Esophagus muscularis mucosa (tissue), 4 donors: Measurements from ENCODE around the gene GCNT4. TPM values are rescaled to one million over a fixed set of nuclear protein-coding genes. Genes with fewer than 3 reads are reported as not detected.

Experiments used
- DNase-seq: peaks from one replicate; pipeline ENCODE4 v3.0.0-alpha.2; 2017; ENCODE audit errors: extremely low spot score
- H3K27ac ChIP-seq, 4 donors: fragments of 200-600 bp; sonication (generic); replicated peaks in 1 of 4; 1 replicate in 3 of 4; 2 replicates in 1 of 4; pipeline ENCODE4 v1.5.1; 2016 to 2019; ENCODE audit warnings: mild to moderate bottlenecking in 1 of 4
- H3K27me3 ChIP-seq, 4 donors: fragments of 200-600 bp; sonication (generic); one replicate each; pipeline versions ENCODE4 v1.5.1 to v1.6.0; 2016 to 2019
- H3K36me3 ChIP-seq, 4 donors: fragments of 200-600 bp; sonication (generic); one replicate each; pipeline ENCODE4 v1.5.1; 2016 to 2019
- H3K4me1 ChIP-seq, 4 donors: fragments of 200-600 bp; sonication (generic); one replicate each; pipeline ENCODE4 v1.5.1; 2016 to 2019
- H3K4me3 ChIP-seq, 4 donors: fragments of 200-600 bp; sonication (generic); 1 replicate in 2 of 4; 2 replicates in 2 of 4; pipeline ENCODE4 v1.5.1; 2016 to 2019; ENCODE audit warnings: mild to moderate bottlenecking in 4 of 4, moderate library complexity in 1 of 4
- H3K9me3 ChIP-seq, 4 donors: fragments of 200-600 bp; sonication (generic); 1 replicate in 3 of 4; 2 replicates in 1 of 4; pipeline ENCODE4 v1.5.1; 2016 to 2019
- EP300 ChIP-seq: sonication (generic); formaldehyde crosslinking; IDR thresholded peaks from one replicate; pipeline ENCODE4 v1.6.1; 2017; ENCODE audit warnings: antibody characterized with exemption
- POLR2A ChIP-seq: fragments of 450-650 bp; IDR thresholded peaks from one replicate; pipeline ENCODE4 v1.6.1; 2017; ENCODE audit warnings: antibody characterized with exemption, moderate library complexity, mild to moderate bottlenecking, low read depth
- POLR2AphosphoS5 ChIP-seq, 2 donors: sonication (generic); formaldehyde crosslinking; IDR thresholded peaks; one replicate each; pipeline ENCODE4 v1.6.1; 2017; ENCODE audit warnings: antibody characterized with exemption in 2 of 2
- WGBS: methylation state at CpG from one replicate; pipeline ENCODE4 v1.1.5; 2018; 5-methylcytosine and 5-hydroxymethylcytosine counted together
- intact Hi-C: fragments of 100-400 bp; cut with DNase I; formaldehyde crosslinking; loops from one replicate; pipeline ENCODE4 v1.15.1; 2023
- total RNA-seq, 4 donors: library from RNA; depleted of rRNA; stranded (reverse); fragments of >200 nt; gene quantifications; one replicate each; pipeline versions ENCODE4 v1.1.0 to v1.2.1, GENCODE V29; 2016
- TF ChIP-seq, protein P1 (sequence below), 3 experiments: fragments of 200-600 bp in 2 of 3; fragments of 450-650 bp in 1 of 3; sonication (generic) in 2 of 3; IDR thresholded peaks; one replicate each; pipeline ENCODE4 v1.5.1; 2017 to 2019; ENCODE audit warnings: antibody characterized with exemption in 3 of 3, mild to moderate bottlenecking in 2 of 3, moderate library complexity in 1 of 3

Gene GCNT4
- total RNA-seq, 4 donors from 2014 or later: 3.6 to 7.8 (median 4.9) TPM

DNA sequence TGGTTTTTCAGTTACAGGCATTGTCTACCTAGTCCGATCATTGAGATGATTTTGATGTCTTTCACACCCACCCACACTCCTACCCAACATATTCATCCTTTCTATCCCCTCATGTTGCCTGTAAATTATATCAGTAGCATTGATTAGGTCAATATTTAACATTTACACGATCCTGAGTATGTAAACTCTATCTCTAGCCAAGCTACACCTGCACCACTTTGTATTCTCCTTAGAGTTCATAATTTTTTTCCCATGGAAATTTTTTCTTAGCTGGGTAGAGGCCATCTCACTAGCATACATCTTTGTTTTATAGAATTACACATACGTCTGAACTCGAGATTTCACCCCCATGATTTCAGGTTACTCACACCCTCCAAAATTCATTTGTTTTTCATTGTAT, 30.6 kb downstream of the GCNT4 start:
- TF ChIP-seq EP300 (no peak), POLR2A (no peak), POLR2AphosphoS5 (IDR thresholded peaks at IDR 0.05) (no peak)
- TF ChIP-seq, protein P1, sequence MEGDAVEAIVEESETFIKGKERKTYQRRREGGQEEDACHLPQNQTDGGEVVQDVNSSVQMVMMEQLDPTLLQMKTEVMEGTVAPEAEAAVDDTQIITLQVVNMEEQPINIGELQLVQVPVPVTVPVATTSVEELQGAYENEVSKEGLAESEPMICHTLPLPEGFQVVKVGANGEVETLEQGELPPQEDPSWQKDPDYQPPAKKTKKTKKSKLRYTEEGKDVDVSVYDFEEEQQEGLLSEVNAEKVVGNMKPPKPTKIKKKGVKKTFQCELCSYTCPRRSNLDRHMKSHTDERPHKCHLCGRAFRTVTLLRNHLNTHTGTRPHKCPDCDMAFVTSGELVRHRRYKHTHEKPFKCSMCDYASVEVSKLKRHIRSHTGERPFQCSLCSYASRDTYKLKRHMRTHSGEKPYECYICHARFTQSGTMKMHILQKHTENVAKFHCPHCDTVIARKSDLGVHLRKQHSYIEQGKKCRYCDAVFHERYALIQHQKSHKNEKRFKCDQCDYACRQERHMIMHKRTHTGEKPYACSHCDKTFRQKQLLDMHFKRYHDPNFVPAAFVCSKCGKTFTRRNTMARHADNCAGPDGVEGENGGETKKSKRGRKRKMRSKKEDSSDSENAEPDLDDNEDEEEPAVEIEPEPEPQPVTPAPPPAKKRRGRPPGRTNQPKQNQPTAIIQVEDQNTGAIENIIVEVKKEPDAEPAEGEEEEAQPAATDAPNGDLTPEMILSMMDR (IDR thresholded peaks at IDR 0.05): no peak
- WGBS: 85% methylated on average over 4 of the region's 4 CpGs
- H3K9me3 ChIP-seq: no peaks in the 10 kb centered on the region
- H3K27ac ChIP-seq: no peak overlapping the region
- DNase-seq: no peak
- H3K4me3 ChIP-seq: no peak overlapping the region
- no peaks in the 10 kb centered on the region for H3K36me3 ChIP-seq
- H3K27me3 ChIP-seq: no peaks in the 10 kb centered on the region
- intact Hi-C loops: loop anchor here (10.0 kb wide), 1 partner anchor 63 kb away; no protein-coding TSS in a partner anchor
- no peaks in the 10 kb centered on the region for H3K4me1 ChIP-seq

DNA sequence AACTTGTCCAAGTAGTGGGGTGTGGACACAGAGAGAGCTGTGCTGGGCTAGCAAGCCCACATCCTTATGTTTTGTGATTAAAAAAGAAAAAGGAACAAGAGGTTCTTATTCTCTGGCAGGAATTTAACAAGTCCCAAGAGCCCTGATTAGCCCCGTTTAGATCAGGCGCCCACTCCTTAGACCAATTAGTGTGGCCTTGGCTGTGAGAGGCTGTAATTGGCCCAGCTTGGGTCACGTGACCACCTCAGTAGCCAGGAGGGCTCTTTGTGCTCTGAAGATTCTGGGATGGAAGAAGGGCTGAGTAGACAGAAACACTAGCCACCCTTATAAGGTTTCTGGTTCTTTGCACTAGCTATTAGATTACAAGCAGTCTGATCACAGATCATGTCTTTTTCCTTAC, 31.1 kb downstream of the GCNT4 start:
- intact Hi-C loops: loop anchor here (10.0 kb wide), 1 partner anchor 64 kb away; no protein-coding TSS in a partner anchor
- no peaks in the 10 kb centered on the region for H3K36me3 ChIP-seq
- TF ChIP-seq POLR2A (no peak), EP300 (no peak), POLR2AphosphoS5 (IDR thresholded peaks at IDR 0.05) (no peak)
- TF ChIP-seq, protein P1 (IDR thresholded peaks at IDR 0.05): no peak
- no peak overlapping the region for H3K4me3 ChIP-seq
- no peaks in the 10 kb centered on the region for H3K9me3 ChIP-seq
- 77% methylated on average over 3 of the region's 3 CpGs for WGBS
- DNase-seq: peak; percentile 72
- no peaks in the 10 kb centered on the region for H3K4me1 ChIP-seq
- H3K27me3 ChIP-seq: no peaks in the 10 kb centered on the region
- no peak overlapping the region for H3K27ac ChIP-seq

GRCh38 chr5:75020016-75020656, 32.2 kb downstream of the GCNT4 start:
- Histone ChIP-seq H3K27ac (no peak overlapping the region), H3K27me3 (no peaks in the 10 kb centered on the region), H3K4me3 (no peak overlapping the region), H3K36me3 (no peaks in the 10 kb centered on the region), H3K9me3 (no peaks in the 10 kb centered on the region), H3K4me1 (no peaks in the 10 kb centered on the region)
- whole genome bisulfite sequencing: 96% methylated on average over 9 of the region's 10 CpGs
- intact Hi-C loops: loop anchor here (10.0 kb wide), 1 partner anchor 65 kb away; no protein-coding TSS in a partner anchor
- TF ChIP-seq, protein P1 (IDR thresholded peaks at IDR 0.05): no peak
- TF ChIP-seq POLR2A: no peak
- no peak for TF ChIP-seq EP300
- TF ChIP-seq POLR2AphosphoS5 (IDR thresholded peaks at IDR 0.05): no peak
- DNase-seq: peak; percentile 74

DNA sequence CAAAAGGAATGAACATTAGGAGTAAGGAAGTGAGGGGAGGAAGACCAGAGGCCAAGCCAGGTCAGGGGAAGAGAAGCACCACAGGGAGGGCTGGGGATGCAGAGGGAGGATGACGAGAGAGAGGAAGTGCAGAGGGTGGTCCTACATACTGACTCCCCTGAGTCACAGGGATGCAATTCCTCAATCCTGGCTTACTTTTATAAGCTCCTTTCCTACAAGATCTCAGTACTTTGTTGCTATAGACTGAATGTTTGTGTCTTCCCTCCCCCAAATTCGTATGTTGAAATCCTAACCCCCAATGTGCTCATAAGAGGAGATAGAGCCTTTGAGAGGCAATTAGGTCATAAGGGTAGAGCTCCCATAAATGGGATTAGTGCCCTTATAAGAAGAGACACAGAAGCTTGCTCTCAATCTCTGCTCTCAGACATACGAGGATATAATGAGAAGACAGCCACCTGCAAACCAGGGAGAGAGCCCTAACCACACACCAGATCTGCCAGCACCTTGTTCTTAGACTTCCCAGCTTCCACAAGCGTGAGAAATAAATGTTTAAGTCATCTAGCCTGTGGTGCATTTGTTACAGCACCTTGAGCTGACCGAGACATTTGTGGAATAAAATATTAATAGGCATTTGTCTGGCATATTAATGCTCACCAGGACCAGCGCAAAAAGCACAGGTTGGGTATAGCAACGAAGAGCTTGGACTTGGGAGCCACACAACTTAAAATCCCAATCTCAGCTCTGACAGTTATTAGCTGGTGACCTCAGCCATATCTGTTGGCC, 33.4 kb downstream of the GCNT4 start:
- Histone ChIP-seq H3K9me3 (no peaks in the 10 kb centered on the region), H3K27me3 (no peaks in the 10 kb centered on the region), H3K36me3 (no peaks in the 10 kb centered on the region), H3K27ac (no peak overlapping the region), H3K4me1 (no peaks in the 10 kb centered on the region), H3K4me3 (no peak overlapping the region)
- DNase-seq: peak; percentile 34
- intact Hi-C loops: no loop called here
- WGBS: 76% methylated on average over 7 of the region's 7 CpGs
- TF ChIP-seq POLR2A (no peak), POLR2AphosphoS5 (IDR thresholded peaks at IDR 0.05) (no peak), EP300 (no peak)
- TF ChIP-seq, protein P1 (IDR thresholded peaks at IDR 0.05): no peak
